ENCODE data around the gene CCPG1.

The CCPG1 gene

GRCh38 chr15:55356985-55357585, 51.1 kb downstream of the CCPG1 start:
- TF ChIP-seq FOXP2 (optimal IDR thresholded peaks at IDR 0.05; ENCODE audit: borderline replicate concordance, extremely low read depth, extremely low read length, insufficient read depth) (no peak), TAF1 (IDR thresholded peaks at IDR 0.05; ENCODE audit: borderline replicate concordance, insufficient read depth, low read length) (no peak), SIN3A (IDR thresholded peaks at IDR 0.05; ENCODE audit: borderline replicate concordance, insufficient read depth, low read length) (no peak)

- no peak for TF ChIP-seq FOXP2 (optimal IDR thresholded peaks at IDR 0.05; ENCODE audit: borderline replicate concordance, extremely low read depth, extremely low read length, insufficient read depth)
- TF ChIP-seq SIN3A (IDR thresholded peaks at IDR 0.05; ENCODE audit: borderline replicate concordance, insufficient read depth, low read length), result no peak
- no peak for TF ChIP-seq POLR2AphosphoS5 (IDR thresholded peaks at IDR 0.05; ENCODE audit: low read depth, low read length)
- no peak for TF ChIP-seq TAF1 (IDR thresholded peaks at IDR 0.05; ENCODE audit: borderline replicate concordance, insufficient read depth, low read length)
- no peak for TF ChIP-seq REST (IDR thresholded peaks at IDR 0.05; ENCODE audit: insufficient read depth in 1 of 2, low read depth in 2 of 2, low read length in 2 of 2)
Measured at GRCh38 chr15:55353025-55353424, 55.1 kb downstream of the CCPG1 start.

GRCh38 chr15:55349282-55349681, 58.9 kb downstream of the CCPG1 start:
- TF ChIP-seq FOXP2 (optimal IDR thresholded peaks at IDR 0.05; ENCODE audit: borderline replicate concordance, extremely low read depth, extremely low read length, insufficient read depth), result no peak
- TF ChIP-seq REST (IDR thresholded peaks at IDR 0.05; ENCODE audit: insufficient read depth in 1 of 2, low read depth in 2 of 2, low read length in 2 of 2), result no peak
- TF ChIP-seq TAF1 (IDR thresholded peaks at IDR 0.05; ENCODE audit: borderline replicate concordance, insufficient read depth, low read length), result no peak
- no peak for TF ChIP-seq POLR2AphosphoS5 (IDR thresholded peaks at IDR 0.05; ENCODE audit: low read depth, low read length)
- no peak for TF ChIP-seq SIN3A (IDR thresholded peaks at IDR 0.05; ENCODE audit: borderline replicate concordance, insufficient read depth, low read length)

GRCh38 chr15:55348281-55348778, 59.8 kb downstream of the CCPG1 start:
- TF ChIP-seq FOXP2 (optimal IDR thresholded peaks at IDR 0.05; ENCODE audit: borderline replicate concordance, extremely low read depth, extremely low read length, insufficient read depth), result no peak
- no peak for TF ChIP-seq POLR2AphosphoS5 (IDR thresholded peaks at IDR 0.05; ENCODE audit: low read depth, low read length)
- TF ChIP-seq SIN3A (IDR thresholded peaks at IDR 0.05; ENCODE audit: borderline replicate concordance, insufficient read depth, low read length), result no peak
- TF ChIP-seq REST (IDR thresholded peaks at IDR 0.05; ENCODE audit: insufficient read depth in 1 of 2, low read depth in 2 of 2, low read length in 2 of 2), result no peak
- no peak for TF ChIP-seq TAF1 (IDR thresholded peaks at IDR 0.05; ENCODE audit: borderline replicate concordance, insufficient read depth, low read length)

- TF ChIP-seq SIN3A (IDR thresholded peaks at IDR 0.05; ENCODE audit: borderline replicate concordance, insufficient read depth, low read length) (no peak), POLR2AphosphoS5 (IDR thresholded peaks at IDR 0.05; ENCODE audit: low read depth, low read length) (no peak), TAF1 (IDR thresholded peaks at IDR 0.05; ENCODE audit: borderline replicate concordance, insufficient read depth, low read length) (no peak), FOXP2 (optimal IDR thresholded peaks at IDR 0.05; ENCODE audit: borderline replicate concordance, extremely low read depth, extremely low read length, insufficient read depth) (no peak), REST (IDR thresholded peaks at IDR 0.05; ENCODE audit: insufficient read depth in 1 of 2, low read depth in 2 of 2, low read length in 2 of 2) (no peak)
Measured at GRCh38 chr15:55344206-55344605, 64.0 kb downstream of the CCPG1 start.
